Measurements from ENCODE around the gene SYT1.

SYT1 gene

DNA sequence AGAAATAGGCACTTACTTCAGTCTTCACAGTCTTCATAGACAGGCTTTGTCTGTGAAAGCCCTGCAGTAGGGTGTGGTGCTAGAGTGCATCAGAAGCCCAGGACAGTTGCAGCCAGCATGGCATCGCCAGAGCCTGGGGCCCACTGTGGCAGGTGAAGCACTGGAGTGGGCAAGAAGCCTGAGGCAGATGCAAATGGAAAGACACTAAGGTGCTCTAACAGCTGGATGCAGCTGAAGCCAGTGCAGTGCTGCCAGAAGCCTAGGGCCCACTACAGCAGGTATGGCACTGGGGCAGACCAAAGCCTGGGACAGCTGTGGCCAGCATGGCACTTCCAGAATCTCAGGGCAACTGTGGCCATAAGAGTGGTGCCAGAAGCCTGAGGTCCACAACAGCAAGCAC lies 358.6 kb downstream of the SYT1 start:
- no peak for DNase-seq (ENCODE audit: low spot score)

DNA sequence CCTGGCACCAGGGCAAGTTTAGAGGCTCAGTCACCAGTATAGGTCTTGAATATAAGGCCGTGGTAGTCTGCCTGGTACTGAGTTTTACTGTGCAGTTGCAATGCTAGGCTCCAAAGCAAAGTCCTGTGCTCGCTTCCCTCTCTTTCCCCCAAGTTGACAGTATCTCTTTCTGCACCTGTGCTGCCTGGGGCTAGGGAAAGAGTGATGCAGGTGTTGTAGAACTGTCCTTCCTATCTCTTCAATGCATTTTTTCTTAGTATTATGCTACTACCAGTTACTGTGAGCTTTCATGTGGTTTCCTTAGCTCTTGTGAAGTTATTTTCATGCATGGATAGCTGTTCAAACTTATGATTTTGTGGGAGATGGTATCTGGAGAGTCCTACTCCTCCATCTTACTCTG lies 359.2 kb downstream of the SYT1 start:
- DNase-seq (ENCODE audit: low spot score) = no peak

DNA sequence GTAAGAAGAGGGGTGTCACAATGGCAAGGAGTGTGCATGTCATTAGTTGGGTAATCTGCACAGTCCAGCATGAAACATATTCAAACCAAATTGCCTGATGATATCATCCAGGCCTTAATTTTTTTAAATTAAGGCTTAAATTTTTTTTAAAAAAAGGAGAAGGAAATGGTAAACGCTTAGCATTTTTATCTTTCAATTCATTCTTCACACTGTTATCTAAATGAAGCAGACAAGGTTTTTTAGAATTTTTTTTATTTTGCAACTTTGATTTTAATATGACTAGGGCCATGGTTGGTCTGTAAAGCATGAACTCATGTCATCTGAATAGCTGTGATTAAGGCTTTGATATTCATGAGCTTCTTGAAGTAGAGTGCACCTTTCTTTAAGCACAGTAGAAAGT lies 362.5 kb downstream of the SYT1 start:
- DNase-seq (ENCODE audit: low spot score) = no peak

DNA sequence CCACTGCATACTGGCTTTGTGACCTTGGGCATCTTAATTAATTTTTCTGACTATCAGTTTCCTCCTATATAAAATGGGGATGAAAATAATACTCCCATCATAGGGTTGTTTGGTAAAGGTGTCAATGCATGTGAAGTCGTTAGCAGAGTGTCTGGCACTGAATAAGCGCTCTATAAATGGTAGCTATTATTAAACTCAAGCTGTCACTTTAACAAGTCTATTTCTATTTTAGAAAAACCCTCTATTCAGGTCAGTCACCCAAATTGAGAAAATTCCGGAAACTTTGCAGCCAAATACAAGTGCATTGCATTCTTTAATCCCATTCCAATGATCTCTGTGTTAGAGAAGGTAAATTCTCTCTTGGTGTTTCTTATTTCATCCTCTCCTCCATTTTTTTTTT lies 363.1 kb downstream of the SYT1 start:
- no peak for DNase-seq (ENCODE audit: low spot score)

DNA sequence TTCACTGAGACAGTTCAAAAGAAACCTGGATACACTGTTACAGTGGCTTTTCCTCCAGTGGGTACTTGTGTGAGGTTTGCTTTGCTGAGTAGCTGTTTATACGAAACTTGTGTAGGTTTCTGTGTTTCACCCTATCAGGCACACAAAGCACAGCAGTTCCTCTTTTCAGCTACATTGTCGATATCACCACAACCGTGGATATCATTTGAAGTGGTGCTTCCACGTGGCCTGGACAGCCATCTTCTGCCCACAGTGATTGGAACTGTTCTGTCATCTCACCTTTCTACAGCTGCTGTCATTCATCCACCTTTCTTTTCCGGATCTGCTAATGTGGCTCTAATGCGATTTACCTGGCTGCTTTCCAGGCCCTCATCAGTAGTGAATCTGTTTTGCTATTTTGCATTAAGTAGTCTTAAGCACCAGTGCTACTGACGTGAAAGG lies 368.8 kb downstream of the SYT1 start:
- DNase-seq (ENCODE audit: low spot score) = no peak

DNA sequence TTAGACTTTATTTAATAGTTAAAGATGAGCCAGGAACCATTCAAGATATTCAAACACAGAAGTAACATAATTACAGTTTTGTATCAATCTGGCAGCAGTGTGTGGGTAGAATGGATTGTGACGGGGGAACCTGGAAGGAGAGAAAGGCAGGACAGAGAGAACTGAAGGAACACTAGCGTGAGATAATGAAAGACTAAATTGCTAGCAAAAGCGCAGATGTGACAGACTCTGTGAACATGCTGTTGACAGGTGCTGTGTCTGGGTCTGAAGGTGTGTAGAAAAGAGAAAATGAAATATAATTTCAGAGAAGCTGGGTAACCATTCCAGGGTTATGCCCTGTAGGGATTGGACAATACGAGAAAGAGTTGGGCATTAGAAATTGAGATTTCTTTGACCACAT lies 372.3 kb downstream of the SYT1 start:
- DNase-seq (ENCODE audit: low spot score) = no peak

DNA sequence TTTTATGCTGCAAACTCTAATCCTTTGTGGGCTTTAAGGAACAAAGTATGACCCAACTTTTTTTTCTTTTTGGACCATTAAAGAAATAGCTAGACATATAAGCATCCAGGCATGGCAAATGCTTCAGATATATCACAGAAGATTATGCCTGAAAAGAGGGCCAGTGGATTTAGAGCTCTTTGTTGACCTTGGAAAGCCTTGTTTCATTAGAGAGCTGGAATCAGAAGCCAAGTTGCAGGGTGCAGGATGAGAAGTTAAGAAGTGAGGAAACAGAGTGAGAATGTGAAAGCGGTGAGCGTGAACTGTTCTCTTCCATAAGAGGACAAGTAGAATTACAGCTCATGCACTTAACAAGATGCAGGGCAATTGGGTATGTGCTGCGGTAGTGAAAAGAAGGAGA lies 373.7 kb downstream of the SYT1 start:
- no peak for DNase-seq (ENCODE audit: low spot score)

DNA sequence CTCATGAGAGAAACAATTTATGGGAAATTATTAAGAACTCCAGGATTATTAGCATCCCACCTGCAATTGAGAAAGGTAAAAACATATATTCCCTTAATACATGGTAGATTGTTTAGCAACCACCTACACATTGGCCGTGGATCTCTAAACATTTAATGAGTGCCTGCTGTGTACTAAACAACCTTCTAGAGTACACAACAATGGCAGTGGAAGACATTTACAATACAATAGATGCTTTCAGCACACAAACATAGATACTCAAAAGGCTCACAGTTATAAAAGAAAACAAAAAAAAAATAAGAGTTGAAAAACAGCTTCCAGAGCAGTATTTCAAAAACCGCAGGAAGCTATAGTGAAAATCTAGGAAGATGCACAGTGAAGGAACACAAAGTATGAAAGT lies 382.9 kb downstream of the SYT1 start:
- no peak for DNase-seq (ENCODE audit: low spot score)

DNA sequence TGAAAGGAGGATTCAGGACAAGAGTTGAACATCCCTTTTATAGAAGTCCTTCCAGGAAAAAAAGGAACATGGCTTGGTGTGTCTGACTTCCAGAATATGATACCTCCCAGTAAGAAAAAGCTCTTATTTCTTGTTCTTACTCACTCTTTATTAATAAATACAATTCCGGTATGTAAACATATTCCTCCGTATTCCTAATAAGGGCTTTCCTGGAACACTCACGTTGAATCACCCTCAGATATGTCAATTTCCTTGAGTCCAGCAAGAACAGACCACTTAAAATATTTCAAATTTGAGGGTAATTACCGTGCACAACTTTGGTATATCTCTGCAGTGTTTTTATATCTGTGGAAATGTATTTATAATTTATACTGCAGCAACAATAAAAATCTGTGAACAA lies 385.6 kb downstream of the SYT1 start:
- no peak for DNase-seq (ENCODE audit: low spot score)

DNA sequence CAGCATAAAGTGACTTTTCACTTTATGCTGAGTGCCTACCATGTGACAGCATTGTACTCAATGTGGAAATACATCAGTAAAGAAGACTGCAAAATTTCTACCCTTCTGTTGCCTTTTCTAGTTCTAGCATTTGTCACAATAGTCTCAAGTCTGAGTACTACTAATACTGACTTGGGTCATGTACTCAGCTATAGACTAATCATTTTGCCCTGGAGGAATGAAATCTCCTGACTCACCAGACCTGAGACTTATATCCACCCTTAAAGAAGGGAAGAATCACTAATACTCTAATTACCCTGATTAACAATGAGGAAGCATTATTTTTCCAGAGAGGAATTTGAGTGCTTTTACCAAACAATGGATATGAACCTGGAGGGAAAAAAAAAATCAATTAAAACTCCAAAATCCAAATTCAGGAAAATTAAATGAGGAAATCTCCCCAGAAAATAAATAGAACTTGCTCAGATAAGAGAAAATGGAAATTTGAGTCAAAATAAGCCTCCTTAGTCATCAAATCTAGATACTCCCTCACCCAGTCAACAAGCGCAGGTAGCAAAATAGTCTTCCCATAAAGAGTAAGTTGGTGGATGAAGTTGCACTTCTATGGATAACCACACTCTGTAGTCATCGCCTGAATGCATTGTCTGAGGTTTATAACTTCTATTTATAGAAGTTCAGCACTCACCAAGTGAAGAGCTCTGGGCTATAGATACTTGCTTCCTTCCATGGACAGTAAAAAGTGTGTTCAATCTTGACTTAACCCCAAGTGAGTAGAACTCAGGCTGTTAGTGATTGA lies 386.6 kb downstream of the SYT1 start:
- DNase-seq (ENCODE audit: low spot score) = no peak

DNA sequence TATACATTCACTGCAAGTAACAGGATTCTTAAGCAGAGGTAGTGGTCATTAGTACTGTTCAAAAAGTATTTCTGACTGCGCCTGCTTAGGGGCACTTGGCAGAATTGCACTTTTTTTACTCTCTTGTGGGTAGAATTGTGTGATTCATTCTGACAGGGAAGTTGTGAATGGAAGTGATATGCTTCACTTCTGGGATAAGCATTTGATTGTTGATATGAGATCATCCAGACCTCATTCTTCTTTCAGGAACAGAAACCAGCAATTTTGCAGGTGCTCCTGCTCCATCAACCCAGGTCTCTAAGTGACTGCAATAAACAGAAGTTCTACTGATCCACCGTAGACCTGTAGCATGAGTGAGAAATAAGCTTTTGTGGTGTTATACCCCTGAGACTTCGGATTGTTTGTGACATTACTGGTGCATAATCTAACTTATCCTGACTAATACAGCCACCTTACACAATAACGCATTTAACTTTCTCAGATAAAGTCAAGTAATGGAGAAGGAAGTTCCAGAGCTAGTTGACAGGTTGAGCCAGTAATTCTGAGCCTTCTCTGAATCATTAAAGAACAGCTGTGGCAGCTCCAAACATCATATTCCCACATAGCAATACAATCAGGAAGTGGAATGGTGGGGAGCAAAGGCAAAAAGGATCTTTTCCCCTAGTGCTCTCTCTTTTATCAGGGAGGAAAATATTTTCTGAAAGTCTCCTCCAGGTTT lies 387.9 kb downstream of the SYT1 start:
- DNase-seq (ENCODE audit: low spot score) = no peak

DNA sequence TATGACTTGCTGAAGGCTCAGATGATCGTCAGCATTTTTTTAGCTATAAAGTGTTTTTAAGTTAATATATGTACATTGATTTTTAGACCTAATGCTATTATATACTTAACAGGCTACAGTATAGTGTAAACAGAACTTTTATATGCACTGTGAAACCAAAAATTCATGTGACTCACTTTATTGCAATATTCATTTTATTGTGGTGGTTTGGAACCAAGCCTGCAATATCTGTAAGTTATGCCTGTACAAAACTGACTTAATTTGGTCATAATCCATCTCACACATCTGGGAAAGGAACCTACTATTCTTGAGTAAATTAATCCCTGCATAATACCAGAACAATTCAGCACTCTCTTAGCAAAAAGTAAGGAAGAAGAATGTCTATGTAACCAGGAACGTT lies 390.7 kb downstream of the SYT1 start:
- no peak for DNase-seq (ENCODE audit: low spot score)

DNA sequence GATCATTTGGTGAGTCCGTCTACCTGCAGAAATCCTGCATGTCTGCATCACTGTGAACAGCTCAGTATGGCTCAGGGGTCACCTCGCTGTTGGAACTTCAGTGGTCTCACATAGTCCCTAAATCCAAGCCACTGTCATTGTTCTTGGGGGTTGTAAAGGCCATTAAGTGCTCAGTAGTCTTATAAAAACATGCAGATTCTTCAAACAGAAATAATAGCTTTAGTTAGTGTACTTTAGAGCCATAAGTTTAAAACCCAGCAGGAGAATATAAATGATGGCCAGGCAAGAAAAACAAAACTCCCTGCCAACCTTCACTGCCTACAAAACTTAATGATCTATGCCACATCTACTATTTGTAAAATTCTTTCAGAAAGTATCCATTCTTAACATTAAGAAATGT lies 396.3 kb downstream of the SYT1 start:
- no peak for DNase-seq (ENCODE audit: low spot score)

DNA sequence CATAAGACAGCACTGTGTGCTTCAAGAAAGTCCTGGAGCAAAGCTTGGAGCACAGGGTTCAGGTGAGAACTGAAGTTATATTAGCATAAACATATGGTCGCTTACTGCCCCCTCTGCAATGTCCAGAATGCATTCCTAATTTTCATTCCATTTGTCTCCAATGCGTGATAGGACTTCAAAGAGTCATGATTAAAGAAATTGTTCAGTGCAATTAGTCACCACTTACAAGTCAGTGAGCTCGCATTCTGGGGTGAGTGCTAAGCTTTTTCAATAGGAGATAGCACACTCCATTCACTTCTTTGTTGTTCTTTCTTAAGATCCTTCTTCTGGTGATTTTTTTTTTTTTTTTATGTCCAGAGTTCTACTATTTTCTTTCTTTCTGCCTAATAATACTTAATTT lies 398.4 kb downstream of the SYT1 start:
- DNase-seq (ENCODE audit: low spot score) = peak; percentile 9

DNA sequence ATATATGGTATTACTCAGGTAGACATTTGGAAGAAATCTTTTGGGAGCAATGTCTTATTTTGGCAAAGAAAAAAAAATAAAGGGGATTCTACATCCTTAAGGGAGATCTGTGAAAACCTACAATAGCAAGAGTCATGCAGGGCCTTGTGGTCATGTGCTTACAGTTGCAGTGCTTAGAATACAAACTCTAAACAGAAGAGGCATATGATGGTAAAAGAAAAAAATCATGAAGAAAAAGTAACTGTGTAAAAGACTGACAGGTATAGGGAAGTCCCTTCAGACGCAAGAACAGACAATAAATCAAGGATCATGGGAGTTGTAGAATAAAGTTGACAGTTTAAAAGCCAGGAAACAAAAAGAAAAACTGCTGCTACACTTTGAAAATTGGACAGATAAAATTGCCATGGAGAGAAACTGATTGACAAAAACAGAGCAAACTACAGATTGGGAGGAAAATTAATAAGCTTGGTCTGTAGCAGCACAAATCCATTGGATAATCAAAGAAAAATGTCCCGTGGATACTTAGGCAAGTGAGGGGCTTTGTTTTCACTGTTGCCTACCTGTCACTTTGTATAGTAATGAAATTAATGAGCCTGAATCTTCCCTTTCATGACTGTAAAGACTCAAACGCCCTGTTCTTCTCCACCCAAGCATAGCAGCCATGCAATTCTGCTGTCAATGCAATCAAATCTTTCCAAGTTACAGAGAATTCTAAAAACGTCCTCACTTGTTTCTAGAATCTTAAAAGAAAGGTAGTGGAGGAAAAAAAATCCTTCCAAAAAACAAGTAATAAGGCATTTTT lies 402.0 kb downstream of the SYT1 start:
- no peak for DNase-seq (ENCODE audit: low spot score)

DNA sequence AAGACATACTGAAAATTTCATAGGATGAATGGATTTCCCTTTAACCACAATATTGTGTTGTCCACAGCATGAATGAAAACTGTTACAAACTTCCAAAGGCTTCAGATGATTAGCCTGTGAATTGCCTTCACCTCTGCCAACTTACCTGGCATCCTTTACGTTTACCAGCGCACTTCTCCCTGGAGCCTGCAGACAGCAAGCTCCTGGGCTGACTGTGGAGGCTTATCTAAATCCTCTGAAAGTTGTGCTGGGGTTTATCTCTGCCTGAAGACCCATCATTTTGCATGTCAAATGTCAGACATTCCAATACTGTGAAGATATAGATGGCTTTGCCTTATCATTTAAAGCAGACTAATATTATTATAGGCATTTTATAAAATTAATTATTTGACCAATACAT lies 403.0 kb downstream of the SYT1 start:
- DNase-seq (ENCODE audit: low spot score) = no peak

DNA sequence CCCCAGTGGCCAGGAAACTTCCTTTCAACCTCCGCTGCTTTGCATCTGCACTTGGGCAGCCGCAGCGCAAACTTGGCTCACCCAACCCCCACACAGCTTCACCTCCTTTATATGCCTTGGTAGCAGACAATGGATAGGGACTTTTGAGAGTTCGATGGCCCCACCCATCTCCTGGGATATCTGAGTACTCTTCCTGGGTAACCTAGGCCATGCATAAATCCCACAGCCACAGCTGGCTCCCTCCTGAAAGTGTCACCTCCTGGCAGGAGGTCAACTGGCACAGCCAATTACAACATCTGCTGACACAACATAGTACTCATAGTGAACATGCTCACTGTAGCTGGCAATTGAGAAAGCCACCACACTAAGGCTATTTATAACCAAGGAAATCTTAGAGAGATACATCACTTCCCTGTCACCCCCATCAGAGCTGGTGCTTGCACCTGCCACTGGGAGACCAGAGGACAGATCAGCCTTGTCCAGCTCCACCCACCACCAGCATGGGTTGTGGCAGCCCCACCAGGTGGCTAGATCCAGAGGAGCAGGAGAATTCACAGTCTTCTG lies 410.0 kb downstream of the SYT1 start:
- no peak for DNase-seq (ENCODE audit: low spot score)

DNA sequence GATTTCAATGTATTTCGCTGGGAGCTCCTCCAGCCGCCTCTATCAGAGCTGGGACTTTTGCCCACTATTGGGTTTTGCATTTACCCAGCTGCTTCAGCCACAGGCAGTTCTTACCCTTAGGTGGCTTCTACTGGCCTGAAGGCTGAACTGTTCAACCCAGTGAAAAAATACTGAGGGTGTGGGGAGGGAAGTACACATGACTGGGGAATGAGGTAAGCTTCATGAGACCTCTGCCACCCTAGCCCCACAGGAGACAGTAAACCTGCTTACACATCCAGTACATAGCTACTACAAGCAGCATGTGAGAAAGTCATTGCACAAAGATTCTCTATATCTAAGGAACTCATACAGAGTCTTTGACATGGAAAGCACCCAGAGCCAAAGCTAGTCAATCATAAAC lies 411.1 kb downstream of the SYT1 start:
- DNase-seq (ENCODE audit: low spot score) = no peak

DNA sequence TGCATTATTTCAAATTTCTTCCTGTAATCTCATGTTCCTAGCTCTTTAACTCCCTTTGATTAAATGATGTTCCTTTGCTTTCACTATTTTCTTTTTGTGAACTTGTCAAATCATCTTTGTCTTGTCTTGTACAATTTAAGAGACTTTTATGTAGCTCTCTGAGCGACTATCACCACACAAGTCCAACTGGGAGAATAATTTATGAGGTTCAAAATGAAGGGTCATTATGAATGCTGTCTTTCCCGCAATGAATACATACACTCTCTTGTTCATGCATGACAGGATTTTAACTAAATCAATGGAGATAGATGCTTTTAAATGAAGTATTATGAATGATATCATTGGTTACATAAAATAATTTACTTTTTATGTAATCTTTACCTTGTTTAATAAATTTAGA lies 418.8 kb downstream of the SYT1 start:
- DNase-seq (ENCODE audit: low spot score) = no peak

DNA sequence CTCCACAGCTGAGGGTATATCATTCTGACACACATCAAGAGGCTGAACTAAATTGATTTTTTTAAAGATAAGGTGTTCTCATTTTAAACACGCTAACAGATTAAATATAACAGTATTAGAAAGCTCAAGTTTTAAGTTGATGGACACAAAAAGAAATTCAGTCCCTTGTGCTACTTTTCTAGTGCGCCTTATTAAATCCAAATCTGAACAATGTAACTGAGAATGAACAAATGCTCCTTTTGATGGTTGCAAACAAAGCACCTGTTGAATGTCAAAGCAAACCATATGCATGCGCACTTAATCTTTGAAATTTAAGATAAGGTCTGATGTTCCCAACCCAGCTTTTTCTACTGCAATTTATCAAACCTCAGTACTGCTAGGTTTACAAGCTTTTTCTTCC lies 424.3 kb downstream of the SYT1 start:
- DNase-seq (ENCODE audit: low spot score) = no peak

DNA sequence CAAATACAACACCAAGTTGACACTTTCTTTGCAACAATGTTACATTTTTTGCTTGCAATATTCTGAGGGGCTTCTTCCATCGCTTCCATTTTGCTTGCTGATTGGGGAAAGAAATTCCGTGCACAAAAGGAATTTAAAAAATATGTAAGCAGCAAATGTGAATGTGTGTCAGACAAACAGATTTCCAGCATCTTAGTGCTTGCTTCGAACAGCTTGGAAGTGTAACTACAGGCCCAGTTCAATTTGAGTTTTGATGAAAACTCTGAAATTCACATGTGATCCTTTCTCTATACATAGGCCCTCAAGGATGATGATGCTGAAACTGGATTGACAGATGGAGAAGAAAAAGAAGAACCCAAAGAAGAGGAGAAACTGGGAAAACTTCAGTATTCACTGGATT lies 427.1 kb downstream of the SYT1 start:
- DNase-seq (ENCODE audit: low spot score) = no peak

DNA sequence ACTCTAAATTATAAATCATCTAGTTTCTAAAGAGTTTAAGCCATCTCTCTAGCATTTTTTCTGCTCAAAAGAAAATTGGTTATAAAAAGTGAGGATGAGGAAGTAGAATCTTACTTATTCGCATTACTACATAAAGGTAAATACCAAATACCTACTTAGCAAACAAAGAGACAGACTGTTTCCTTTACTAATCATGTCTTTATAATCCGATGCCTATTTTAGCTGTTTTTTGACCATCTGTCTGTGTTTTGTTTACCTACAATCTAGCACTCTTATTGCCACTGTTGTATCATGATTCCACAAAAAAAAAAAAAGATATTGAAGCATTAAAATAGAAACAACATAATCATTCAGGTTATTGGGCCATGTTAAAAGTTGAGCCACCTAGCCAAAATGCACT lies 430.0 kb downstream of the SYT1 start:
- DNase-seq (ENCODE audit: low spot score) = no peak

DNA sequence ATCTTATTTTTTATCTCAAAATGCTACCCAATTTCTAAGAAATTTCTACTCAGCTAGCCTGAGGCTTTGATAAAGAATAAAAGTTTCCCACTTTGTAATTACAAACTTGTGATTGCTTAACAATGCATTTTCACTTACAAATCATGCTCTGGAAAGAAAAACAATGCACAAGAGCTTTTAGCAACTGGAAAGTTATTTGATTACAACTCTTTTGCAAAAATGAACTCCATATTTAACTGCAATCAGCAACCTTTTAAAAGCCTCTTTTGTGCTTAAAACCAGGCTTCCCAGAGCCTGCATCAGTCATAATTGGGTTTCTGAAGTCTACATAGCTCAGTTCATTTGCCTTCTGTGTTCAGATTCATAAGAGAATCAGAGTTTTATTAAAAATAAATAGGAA lies 431.0 kb downstream of the SYT1 start:
- no peak for DNase-seq (ENCODE audit: low spot score)
